PC-3 (cell line): ENCODE measurements around the gene VASH2. TPM values are rescaled to one million over a fixed set of nuclear protein-coding genes. Genes with fewer than 3 reads are reported as not detected.
"Not testable (repeated sequence)": the region's sequence is repeated elsewhere in the genome, so short reads cannot be mapped to it uniquely, and the experiment has no call there.

Source experiments
- ATAC-seq: fragments of 200-7000 bp; cut with Tn5 transposase; 2 replicates; pipeline ENCODE4 v1.9.1; 2020; ENCODE audit warnings: mild to moderate bottlenecking, moderate library complexity
- BruUV-seq: library from RNA; stranded (reverse); fragments of 400-500 nt; replicated peaks from 2 replicates; lab custom pipeline; 2021; lab: Mats Ljungman, UMichigan
- CTCF ChIA-PET: fragments of 300-600 bp; sonication (Branson Sonifier 250); formaldehyde crosslinking; loops from one replicate; lab custom pipeline; 2022; ENCODE audit warnings: antibody characterized with exemption; lab: Charles Lee
- POLR2A ChIA-PET: fragments of 300-600 bp; sonication (Branson Sonifier 250); formaldehyde crosslinking; loops from one replicate; lab custom pipeline; 2022; ENCODE audit warnings: antibody characterized with exemption; ENCODE audit not compliant: unreplicated experiment; lab: Charles Lee
- DNase-seq: peaks from one replicate; pipeline ENCODE4 v3.0.0-alpha.2; 2015
- H2AFZ ChIP-seq: fragments of 300-600 bp; sonication (generic); 2 replicates; pipeline ENCODE4 v1.6.0; 2016; ENCODE audit warnings: antibody characterized with exemption, low read length
- H3F3A ChIP-seq: fragments of 300-600 bp; sonication (generic); one replicate; pipeline ENCODE4 v1.6.0; 2017; ENCODE audit warnings: antibody characterized with exemption, low read length, control low read depth, mild to moderate bottlenecking; ENCODE audit not compliant: unreplicated experiment
- H3K27ac ChIP-seq: fragments of 300-600 bp; sonication (generic); 2 replicates; pipeline ENCODE4 v1.5.1; 2016; ENCODE audit warnings: mild to moderate bottlenecking, low read length
- H3K27me3 ChIP-seq: fragments of 300-600 bp; sonication (generic); 2 replicates; pipeline ENCODE4 v1.6.1; 2016; ENCODE audit warnings: low read length, mixed read lengths
- H3K36me3 ChIP-seq: fragments of 300-600 bp; sonication (generic); 2 replicates; pipeline ENCODE4 v1.6.1; 2016; ENCODE audit warnings: low read depth, mixed run types, low read length, mixed read lengths
- H3K4me1 ChIP-seq: fragments of 300-600 bp; sonication (generic); 2 replicates; pipeline ENCODE4 v1.5.1; 2016; ENCODE audit warnings: low read length; ENCODE audit not compliant: insufficient read depth
- H3K4me2 ChIP-seq: fragments of 300-600 bp; sonication (generic); 2 replicates; pipeline ENCODE4 v1.6.0; 2016; ENCODE audit warnings: low read length
- H3K4me3 ChIP-seq: fragments of 300-600 bp; sonication (generic); 2 replicates; pipeline ENCODE4 v1.5.1; 2016; ENCODE audit warnings: mild to moderate bottlenecking, low read length, mixed read lengths
- H3K79me2 ChIP-seq: fragments of 300-600 bp; sonication (generic); 2 replicates; pipeline ENCODE4 v1.6.1; 2017; ENCODE audit warnings: low read length, mixed read lengths
- H3K9ac ChIP-seq: fragments of 300-600 bp; sonication (generic); 2 replicates; pipeline ENCODE4 v1.6.0; 2016; ENCODE audit warnings: mild to moderate bottlenecking, low read length
- H3K9me2 ChIP-seq: fragments of 300-600 bp; sonication (generic); replicated peaks from 2 replicates; pipeline ENCODE4 v1.6.1; 2016; ENCODE audit warnings: mixed run types, low read length, mixed read lengths
- H3K9me3 ChIP-seq: fragments of 300-600 bp; sonication (generic); 2 replicates; pipeline ENCODE4 v1.6.1; 2016; ENCODE audit warnings: low read length, mixed read lengths
- H4K20me1 ChIP-seq: fragments of 300-600 bp; sonication (generic); 2 replicates; pipeline ENCODE4 v1.6.1; 2016; ENCODE audit warnings: low read length, mixed read lengths
- EZH2 ChIP-seq: fragments of 300-600 bp; sonication (generic); IDR thresholded peaks from one replicate; pipeline ENCODE4 v1.6.1; 2017; ENCODE audit warnings: antibody characterized with exemption, mild to moderate bottlenecking, low read length; ENCODE audit not compliant: unreplicated experiment
- EZH2phosphoT487 ChIP-seq: fragments of 300-600 bp; sonication (generic); IDR thresholded peaks from 2 replicates; pipeline ENCODE4 v1.6.1; 2018; ENCODE audit warnings: mild to moderate bottlenecking, antibody characterized with exemption, low read length, borderline replicate concordance
- intact Hi-C: fragments of 100-400 bp; cut with micrococcal nuclease; formaldehyde crosslinking; loops from 2 replicates; pipeline ENCODE4 v1.9.0; 2023
- total RNA-seq: library from RNA; depleted of rRNA; stranded (reverse); fragments of >200 nt; gene quantifications from 2 replicates; pipeline ENCODE4 v1.2.3, GENCODE V29; 2014
- TF ChIP-seq, protein P1 (sequence below): fragments of 300-600 bp; sonication (generic); conservative IDR thresholded peaks from 2 replicates; pipeline ENCODE4 v1.5.1; 2017; ENCODE audit warnings: antibody characterized with exemption, low read depth, mild to moderate bottlenecking, low read length

The VASH2 gene
- total RNA-seq, 1 experiment from 2014 or later, result 4.7 TPM

- no peaks in the 10 kb centered on the region for H3K9me2 ChIP-seq
- H3K4me2 ChIP-seq, result no peak overlapping the region
- intact Hi-C loops, result no loop called here
- H3F3A ChIP-seq, result no peaks in the 10 kb centered on the region
- no peak for ATAC-seq
- no peak for DNase-seq
- H3K27me3 ChIP-seq, result no peaks in the 10 kb centered on the region
- H2AFZ ChIP-seq, result no peak overlapping the region
- ChIA-PET POLR2A (interaction anchor here (0.8 kb wide), 1 partner anchor 129 kb away, joined by 3 read pairs; no protein-coding TSS in a partner anchor), CTCF (no interaction called here)
- TF ChIP-seq EZH2 (no peak), EZH2phosphoT487 (no peak)
- TF ChIP-seq, protein P1, sequence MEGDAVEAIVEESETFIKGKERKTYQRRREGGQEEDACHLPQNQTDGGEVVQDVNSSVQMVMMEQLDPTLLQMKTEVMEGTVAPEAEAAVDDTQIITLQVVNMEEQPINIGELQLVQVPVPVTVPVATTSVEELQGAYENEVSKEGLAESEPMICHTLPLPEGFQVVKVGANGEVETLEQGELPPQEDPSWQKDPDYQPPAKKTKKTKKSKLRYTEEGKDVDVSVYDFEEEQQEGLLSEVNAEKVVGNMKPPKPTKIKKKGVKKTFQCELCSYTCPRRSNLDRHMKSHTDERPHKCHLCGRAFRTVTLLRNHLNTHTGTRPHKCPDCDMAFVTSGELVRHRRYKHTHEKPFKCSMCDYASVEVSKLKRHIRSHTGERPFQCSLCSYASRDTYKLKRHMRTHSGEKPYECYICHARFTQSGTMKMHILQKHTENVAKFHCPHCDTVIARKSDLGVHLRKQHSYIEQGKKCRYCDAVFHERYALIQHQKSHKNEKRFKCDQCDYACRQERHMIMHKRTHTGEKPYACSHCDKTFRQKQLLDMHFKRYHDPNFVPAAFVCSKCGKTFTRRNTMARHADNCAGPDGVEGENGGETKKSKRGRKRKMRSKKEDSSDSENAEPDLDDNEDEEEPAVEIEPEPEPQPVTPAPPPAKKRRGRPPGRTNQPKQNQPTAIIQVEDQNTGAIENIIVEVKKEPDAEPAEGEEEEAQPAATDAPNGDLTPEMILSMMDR, result no peak
- no peaks in the 10 kb centered on the region for H3K4me1 ChIP-seq
- H3K27ac ChIP-seq, result no peak overlapping the region
- no peaks in the 10 kb centered on the region for H3K79me2 ChIP-seq
- no TSS peak for BruUV-seq
- no peak overlapping the region for H3K9ac ChIP-seq
- no peaks in the 10 kb centered on the region for H3K9me3 ChIP-seq
- no peak overlapping the region for H3K4me3 ChIP-seq
- no peaks in the 10 kb centered on the region for H4K20me1 ChIP-seq
- H3K36me3 ChIP-seq, result peaks cover 34% of the 10 kb centered on the region
These were observed 48.3 kb upstream of the VASH2 start for GRCh38 chr1:212902054-212902453.

GRCh38 chr1:212903664-212904063, 46.7 kb upstream of the VASH2 start:
- Histone ChIP-seq H4K20me1 (no peaks in the 10 kb centered on the region), H3K4me2 (no peak overlapping the region), H3K36me3 (peaks cover 21% of the 10 kb centered on the region), H3F3A (no peaks in the 10 kb centered on the region), H3K4me1 (no peaks in the 10 kb centered on the region), H2AFZ (no peak overlapping the region), H3K9ac (no peak overlapping the region), H3K27ac (no peak overlapping the region), H3K27me3 (no peaks in the 10 kb centered on the region), H3K9me2 (no peaks in the 10 kb centered on the region), H3K9me3 (no peaks in the 10 kb centered on the region), H3K79me2 (no peaks in the 10 kb centered on the region), H3K4me3 (no peak overlapping the region)
- BruUV-seq, result no TSS peak
- ChIA-PET CTCF (no interaction called here), POLR2A (no interaction called here)
- no peak for ATAC-seq
- TF ChIP-seq, protein P1, result no peak
- TF ChIP-seq EZH2 (no peak), EZH2phosphoT487 (no peak)
- intact Hi-C loops, result no loop called here
- no peak for DNase-seq

GRCh38 chr1:212908071-212908470, 42.3 kb upstream of the VASH2 start:
- H3K4me2 ChIP-seq, DNase-seq, H2AFZ ChIP-seq, H3K36me3 ChIP-seq, intact Hi-C loops, H3F3A ChIP-seq, H3K27me3 ChIP-seq, H3K9me3 ChIP-seq, H3K4me1 ChIP-seq, CTCF ChIA-PET, H3K27ac ChIP-seq, H3K9me2 ChIP-seq, ATAC-seq, BruUV-seq, POLR2A ChIA-PET, H3K9ac ChIP-seq, H3K79me2 ChIP-seq, H4K20me1 ChIP-seq, H3K4me3 ChIP-seq: not testable (repeated sequence)
